Calu3 (cell line): ENCODE results near the gene FAM20C. TPM values are rescaled to one million over a fixed set of nuclear protein-coding genes. Genes with fewer than 3 reads are reported as not detected.

Experiments
- BruUV-seq: library from RNA; stranded (reverse); fragments of 400-500 nt; replicated peaks from 2 replicates; lab custom pipeline; 2021; lab: Mats Ljungman, UMichigan
- CTCF ChIA-PET: fragments of 300-600 bp; sonication (Branson Sonifier 250); formaldehyde crosslinking; loops from one replicate; lab custom pipeline; 2022; ENCODE audit warnings: antibody characterized with exemption; lab: Charles Lee
- DNase-seq: peaks from one replicate; pipeline ENCODE4 v3.0.0; 2022
- H3K27ac Mint-ChIP-seq: one replicate; pipeline ENCODE4 v1.8.0; 2022; ENCODE audit warnings: mixed read lengths; ENCODE audit not compliant: unreplicated experiment
- H3K27me3 Mint-ChIP-seq: one replicate; pipeline ENCODE4 v1.8.0; 2022; ENCODE audit warnings: mixed read lengths; ENCODE audit not compliant: unreplicated experiment
- H3K36me3 Mint-ChIP-seq: one replicate; pipeline ENCODE4 v1.8.0; 2022; ENCODE audit warnings: mild to moderate bottlenecking, moderate library complexity, mixed read lengths; ENCODE audit not compliant: insufficient read depth, unreplicated experiment
- H3K4me1 Mint-ChIP-seq: one replicate; pipeline ENCODE4 v1.8.0; 2022; ENCODE audit warnings: mild to moderate bottlenecking, low read depth, mixed read lengths; ENCODE audit not compliant: unreplicated experiment
- H3K4me3 Mint-ChIP-seq: one replicate; pipeline ENCODE4 v1.8.0; 2022; ENCODE audit warnings: mild to moderate bottlenecking, low read depth, moderate library complexity, mixed read lengths; ENCODE audit not compliant: unreplicated experiment
- H3K9me3 Mint-ChIP-seq: one replicate; pipeline ENCODE4 v1.8.0; 2022; ENCODE audit warnings: low read depth, mixed read lengths; ENCODE audit not compliant: unreplicated experiment
- intact Hi-C: fragments of 100-400 bp; cut with micrococcal nuclease; formaldehyde crosslinking; loops from one replicate; pipeline ENCODE4 v1.10.0; 2022; ENCODE audit not compliant: unreplicated experiment
- total RNA-seq: library from RNA; stranded (reverse); gene quantifications from 2 replicates; pipeline ENCODE4 v1.2.3, GENCODE V29; 2022
- TF ChIP-seq, protein P1 (sequence below): fragments of 200-600 bp; IDR thresholded peaks from one replicate; pipeline ENCODE4 v1.8.0; 2022; ENCODE audit warnings: antibody characterized with exemption; ENCODE audit not compliant: unreplicated experiment

The FAM20C gene
- total RNA-seq, 1 experiment from 2014 or later = 9.1 TPM

DNA sequence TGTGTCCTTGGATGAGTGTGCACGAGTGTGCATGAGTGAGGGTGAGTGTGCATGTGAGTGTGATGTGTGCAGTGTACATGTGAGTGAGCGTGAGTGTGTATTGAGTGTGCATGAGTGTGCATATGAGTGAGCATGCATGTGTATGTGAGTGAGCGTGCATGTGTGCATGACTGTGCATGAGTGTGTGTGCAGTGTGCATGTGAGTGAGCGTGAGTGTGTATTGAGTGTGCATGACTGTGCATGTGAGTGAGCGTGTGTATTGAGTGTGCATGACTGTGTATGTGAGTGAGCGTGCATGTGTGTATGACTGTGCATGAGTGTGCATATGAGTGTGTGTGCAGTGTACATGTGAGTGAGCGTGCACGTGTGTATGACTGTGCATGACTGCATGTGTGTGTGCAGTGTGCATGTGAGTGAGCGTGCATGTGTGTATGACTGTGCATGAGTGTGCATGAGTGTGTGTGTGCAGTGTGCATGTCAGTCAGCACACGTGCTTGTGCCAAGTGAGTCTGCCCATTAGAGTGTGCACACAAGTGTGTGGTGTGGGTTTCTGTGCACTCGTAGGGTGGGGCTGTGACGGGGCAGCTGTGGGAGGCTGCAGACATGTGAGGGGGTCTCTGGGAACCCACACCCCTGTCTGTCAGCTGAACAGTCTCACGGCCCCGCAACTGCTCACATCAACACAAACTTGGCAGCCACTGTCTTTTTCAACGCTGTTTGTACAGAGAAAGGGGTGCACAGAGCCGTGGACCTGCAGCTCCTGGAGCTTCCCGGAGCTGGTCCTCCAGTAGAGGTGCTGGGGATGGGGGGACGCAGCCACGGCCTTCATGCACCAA, 112.4 kb downstream of the FAM20C start:
- H3K27ac Mint-ChIP-seq = no peak overlapping the region
- TF ChIP-seq, protein P1, sequence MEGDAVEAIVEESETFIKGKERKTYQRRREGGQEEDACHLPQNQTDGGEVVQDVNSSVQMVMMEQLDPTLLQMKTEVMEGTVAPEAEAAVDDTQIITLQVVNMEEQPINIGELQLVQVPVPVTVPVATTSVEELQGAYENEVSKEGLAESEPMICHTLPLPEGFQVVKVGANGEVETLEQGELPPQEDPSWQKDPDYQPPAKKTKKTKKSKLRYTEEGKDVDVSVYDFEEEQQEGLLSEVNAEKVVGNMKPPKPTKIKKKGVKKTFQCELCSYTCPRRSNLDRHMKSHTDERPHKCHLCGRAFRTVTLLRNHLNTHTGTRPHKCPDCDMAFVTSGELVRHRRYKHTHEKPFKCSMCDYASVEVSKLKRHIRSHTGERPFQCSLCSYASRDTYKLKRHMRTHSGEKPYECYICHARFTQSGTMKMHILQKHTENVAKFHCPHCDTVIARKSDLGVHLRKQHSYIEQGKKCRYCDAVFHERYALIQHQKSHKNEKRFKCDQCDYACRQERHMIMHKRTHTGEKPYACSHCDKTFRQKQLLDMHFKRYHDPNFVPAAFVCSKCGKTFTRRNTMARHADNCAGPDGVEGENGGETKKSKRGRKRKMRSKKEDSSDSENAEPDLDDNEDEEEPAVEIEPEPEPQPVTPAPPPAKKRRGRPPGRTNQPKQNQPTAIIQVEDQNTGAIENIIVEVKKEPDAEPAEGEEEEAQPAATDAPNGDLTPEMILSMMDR = no peak
- intact Hi-C loops = no loop called here
- H3K4me3 Mint-ChIP-seq = no peak overlapping the region
- DNase-seq = no peak
- no peaks in the 10 kb centered on the region for H3K36me3 Mint-ChIP-seq
- CTCF ChIA-PET = no interaction called here
- no TSS peak for BruUV-seq
- peaks cover 84% of the 10 kb centered on the region for H3K27me3 Mint-ChIP-seq
- H3K4me1 Mint-ChIP-seq = no peaks in the 10 kb centered on the region
- H3K9me3 Mint-ChIP-seq = peaks cover 8% of the 10 kb centered on the region

DNA sequence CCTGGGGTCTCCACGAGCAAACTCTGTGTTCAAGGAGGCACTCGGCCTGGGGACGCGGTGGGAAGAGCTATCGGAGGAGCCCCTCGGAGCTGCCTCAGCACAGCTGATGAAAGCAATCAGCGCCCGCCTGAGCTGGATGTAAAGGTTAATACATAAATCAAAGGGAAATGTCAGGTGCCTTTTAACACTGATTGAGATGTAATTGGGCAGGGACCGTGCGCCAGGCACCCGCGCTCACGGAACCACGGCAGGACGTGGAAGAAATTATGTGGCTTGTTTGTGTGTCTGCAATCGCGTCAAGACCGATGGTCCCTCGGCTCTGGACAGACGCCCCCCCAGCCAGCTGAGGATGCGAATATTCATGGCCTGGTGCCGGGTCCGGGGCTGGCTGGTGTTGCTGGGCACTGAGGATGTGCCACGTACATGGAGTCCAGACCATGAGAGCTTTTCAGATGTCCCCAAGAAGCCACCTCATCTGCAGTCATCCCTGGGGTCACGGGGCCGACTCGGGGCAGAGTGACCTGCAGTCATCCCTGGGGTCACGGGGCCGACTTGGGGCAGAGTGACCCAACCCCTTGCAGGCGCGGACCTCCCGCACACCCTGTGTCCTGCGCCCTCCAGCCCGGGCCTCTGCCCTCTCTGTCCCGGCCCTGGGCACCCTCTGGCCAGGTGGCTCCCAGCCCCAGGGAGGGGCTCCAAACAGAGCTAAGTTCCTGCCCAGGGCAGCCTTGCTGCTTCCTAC, 113.2 kb downstream of the FAM20C start:
- Mint-ChIP-seq H3K27me3 (peaks cover 84% of the 10 kb centered on the region), H3K4me3 (no peak overlapping the region), H3K4me1 (no peaks in the 10 kb centered on the region), H3K36me3 (no peaks in the 10 kb centered on the region), H3K9me3 (peaks cover 8% of the 10 kb centered on the region), H3K27ac (no peak overlapping the region)
- CTCF ChIA-PET = interaction anchor here (0.5 kb wide), 1 partner anchor 156 kb away, joined by 3 read pairs; no protein-coding TSS in a partner anchor
- no TSS peak for BruUV-seq
- DNase-seq = no peak
- TF ChIP-seq, protein P1 = no peak
- intact Hi-C loops = no loop called here

DNA sequence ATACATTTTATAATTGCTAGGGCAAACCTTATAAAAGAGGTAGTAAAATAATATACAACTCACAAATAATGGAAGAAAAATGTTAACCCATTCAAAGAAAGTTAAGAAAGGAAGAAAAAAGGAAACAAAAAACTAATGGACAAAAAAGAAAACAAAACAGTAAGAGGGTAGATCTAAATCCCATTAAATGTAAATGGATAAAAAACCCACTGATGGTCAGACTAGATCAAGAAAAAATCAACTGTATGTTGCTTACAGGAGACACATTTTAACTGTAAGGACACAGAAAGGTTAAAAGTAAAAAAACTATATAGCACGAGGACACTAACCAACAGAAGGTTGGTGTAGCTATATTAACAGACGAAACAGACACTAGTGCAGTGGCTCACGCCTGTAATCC, 115.6 kb downstream of the FAM20C start:
- Mint-ChIP-seq H3K27ac (no peak overlapping the region), H3K4me1 (no peaks in the 10 kb centered on the region), H3K27me3 (peaks cover 93% of the 10 kb centered on the region), H3K9me3 (peaks cover 8% of the 10 kb centered on the region), H3K4me3 (no peak overlapping the region), H3K36me3 (no peaks in the 10 kb centered on the region)
- TF ChIP-seq, protein P1 = no peak
- CTCF ChIA-PET = interaction anchor here (1.4 kb wide), 1 partner anchor 23 kb away, joined by 3 read pairs; no protein-coding TSS in a partner anchor
- BruUV-seq = no TSS peak
- no peak for DNase-seq
- intact Hi-C loops = no loop called here

DNA sequence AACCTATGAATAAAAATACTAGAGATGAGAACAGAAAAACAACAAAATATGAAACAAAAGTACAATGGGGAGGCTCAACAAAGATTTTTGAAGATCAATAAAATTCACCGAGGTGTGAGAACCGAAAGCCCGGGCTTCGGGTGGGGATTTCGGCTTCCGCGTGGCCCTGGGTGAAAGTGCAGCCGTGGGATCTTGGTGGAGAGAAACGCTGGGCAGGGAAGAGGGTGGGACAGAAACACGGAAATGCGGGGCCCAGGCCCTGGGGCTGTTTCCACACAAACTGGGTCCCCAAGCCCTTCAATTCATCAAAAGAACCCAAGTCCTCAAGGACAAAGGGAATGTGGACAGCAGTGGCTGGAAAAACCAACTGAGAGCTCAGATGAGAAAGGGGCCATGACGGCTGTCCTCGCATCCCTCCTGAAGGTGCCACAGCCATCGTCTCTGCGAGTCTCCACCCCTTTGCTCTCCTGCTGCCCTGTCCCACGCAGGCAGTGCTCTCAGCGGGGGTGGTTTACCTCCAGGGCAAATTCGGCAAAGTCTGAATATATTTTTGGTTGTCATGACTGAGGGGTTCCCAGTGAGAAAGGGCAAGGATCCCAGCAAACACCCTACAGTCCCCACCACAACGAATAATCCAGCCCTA, 117.3 kb downstream of the FAM20C start:
- no peak overlapping the region for H3K4me3 Mint-ChIP-seq
- intact Hi-C loops = no loop called here
- H3K9me3 Mint-ChIP-seq = peaks cover 3% of the 10 kb centered on the region
- peaks cover 93% of the 10 kb centered on the region for H3K27me3 Mint-ChIP-seq
- TF ChIP-seq, protein P1 = no peak
- no peak for DNase-seq
- no peaks in the 10 kb centered on the region for H3K4me1 Mint-ChIP-seq
- BruUV-seq = no TSS peak
- no peak overlapping the region for H3K27ac Mint-ChIP-seq
- CTCF ChIA-PET = no interaction called here
- H3K36me3 Mint-ChIP-seq = no peaks in the 10 kb centered on the region

Other genes with a start within 250 kb of the FAM20C start
- not detected in 2 replicates for gene FOXL3, start 97.6 kb downstream of the FAM20C start, total RNA-seq